Measurements from ENCODE around the gene PCIF1.

The PCIF1 gene

GRCh38 chr20:45963059-45964005 is 28.8 kb downstream of the PCIF1 start:
- no peak overlapping the region for H3K27ac ChIP-seq (ENCODE audit: low read length)
- H3K9me3 ChIP-seq (ENCODE audit: control insufficient read depth in 2 of 2, low read length in 2 of 2) = peaks cover 0 to 4% of the 10 kb centered on the region in 2 donors
- H3K9ac ChIP-seq (ENCODE audit: low read length in 2 of 2) = no peak overlapping the region
- no peaks in the 10 kb centered on the region for H3K4me1 ChIP-seq (ENCODE audit: control insufficient read depth, insufficient read depth, low read length)
- peaks cover 72 to 75% of the 10 kb centered on the region in 2 donors for H3K36me3 ChIP-seq (ENCODE audit: control insufficient read depth in 2 of 2, insufficient read depth in 2 of 2, low read length in 2 of 2)
- no peak overlapping the region for H3K4me3 ChIP-seq (ENCODE audit: low read length in 2 of 2)
- no peaks in the 10 kb centered on the region for H3K27me3 ChIP-seq (ENCODE audit: control insufficient read depth in 1 of 2, insufficient read depth in 2 of 2, low read length in 2 of 2)

- no peak overlapping the region for H3K27ac ChIP-seq (ENCODE audit: low read length)
- no peaks in the 10 kb centered on the region for H3K4me1 ChIP-seq (ENCODE audit: control insufficient read depth, insufficient read depth, low read length)
- no peak overlapping the region for H3K9ac ChIP-seq (ENCODE audit: low read length in 2 of 2)
- no peak overlapping the region for H3K4me3 ChIP-seq (ENCODE audit: low read length in 2 of 2)
- peaks cover 68 to 71% of the 10 kb centered on the region in 2 donors for H3K36me3 ChIP-seq (ENCODE audit: control insufficient read depth in 2 of 2, insufficient read depth in 2 of 2, low read length in 2 of 2)
- peaks cover 0 to 4% of the 10 kb centered on the region in 2 donors for H3K9me3 ChIP-seq (ENCODE audit: control insufficient read depth in 2 of 2, low read length in 2 of 2)
- no peaks in the 10 kb centered on the region for H3K27me3 ChIP-seq (ENCODE audit: control insufficient read depth in 1 of 2, insufficient read depth in 2 of 2, low read length in 2 of 2)
Observed at GRCh38 chr20:45964006-45964400, 29.5 kb downstream of the PCIF1 start.

DNA sequence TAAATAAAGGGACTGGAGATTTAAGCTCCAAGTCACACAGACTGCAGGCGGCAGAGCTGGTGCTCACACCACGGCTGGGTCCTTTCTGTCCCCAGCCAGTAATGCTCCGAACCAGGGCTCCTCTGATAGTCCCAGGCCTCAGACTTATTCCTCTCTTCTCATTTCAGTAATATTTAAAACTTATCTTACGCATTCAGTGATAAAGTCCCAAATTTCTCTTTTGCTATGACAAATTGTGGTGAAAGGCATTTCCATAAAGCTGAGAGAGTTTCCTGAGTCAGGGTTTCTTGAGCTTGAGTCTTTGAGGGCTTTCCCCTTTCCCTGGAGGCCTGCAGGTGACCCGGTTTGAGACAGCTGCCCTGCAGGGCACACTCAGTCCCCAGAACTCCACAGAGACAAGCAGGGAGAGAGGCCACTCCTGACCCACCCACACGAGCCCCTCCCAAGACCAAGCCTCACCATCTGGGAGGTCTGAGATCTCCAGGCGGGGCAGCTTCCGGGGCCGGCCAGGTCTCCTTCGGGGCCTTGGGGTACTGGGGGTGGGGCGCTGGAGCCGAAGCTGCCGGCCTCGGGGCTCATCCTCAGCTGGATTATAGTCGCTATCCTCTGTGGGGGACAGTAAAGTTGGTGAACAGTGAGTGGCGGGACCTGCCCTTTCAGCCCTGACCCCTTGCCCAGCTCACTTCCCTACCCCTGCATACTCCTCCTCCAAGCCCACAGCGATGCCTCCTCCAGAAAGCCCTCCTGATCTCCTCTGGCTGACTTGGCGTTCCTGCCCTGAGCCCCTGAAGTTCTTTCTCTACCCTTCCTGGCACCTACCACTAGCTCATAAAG is 30.9 kb downstream of the PCIF1 start:
- H3K9ac ChIP-seq (ENCODE audit: low read length in 2 of 2) = no peak overlapping the region
- H3K27ac ChIP-seq (ENCODE audit: low read length) = no peak overlapping the region
- peaks cover 9% of the 10 kb centered on the region for H3K4me1 ChIP-seq (ENCODE audit: control insufficient read depth, insufficient read depth, low read length)
- peaks cover 57 to 58% of the 10 kb centered on the region in 2 donors for H3K36me3 ChIP-seq (ENCODE audit: control insufficient read depth in 2 of 2, insufficient read depth in 2 of 2, low read length in 2 of 2)
- no peaks in the 10 kb centered on the region for H3K27me3 ChIP-seq (ENCODE audit: control insufficient read depth in 1 of 2, insufficient read depth in 2 of 2, low read length in 2 of 2)
- no peak overlapping the region for H3K4me3 ChIP-seq (ENCODE audit: low read length in 2 of 2)
- H3K9me3 ChIP-seq (ENCODE audit: control insufficient read depth in 2 of 2, low read length in 2 of 2) = no peaks in the 10 kb centered on the region

- no peak overlapping the region for H3K4me3 ChIP-seq (ENCODE audit: low read length in 2 of 2)
- H3K27me3 ChIP-seq (ENCODE audit: control insufficient read depth in 1 of 2, insufficient read depth in 2 of 2, low read length in 2 of 2) = no peaks in the 10 kb centered on the region
- no peak overlapping the region for H3K27ac ChIP-seq (ENCODE audit: low read length)
- no peaks in the 10 kb centered on the region for H3K9me3 ChIP-seq (ENCODE audit: control insufficient read depth in 2 of 2, low read length in 2 of 2)
- peaks cover 21% of the 10 kb centered on the region for H3K4me1 ChIP-seq (ENCODE audit: control insufficient read depth, insufficient read depth, low read length)
- peaks cover 37 to 41% of the 10 kb centered on the region in 2 donors for H3K36me3 ChIP-seq (ENCODE audit: control insufficient read depth in 2 of 2, insufficient read depth in 2 of 2, low read length in 2 of 2)
- H3K9ac ChIP-seq (ENCODE audit: low read length in 2 of 2) = no peak overlapping the region
Observed at GRCh38 chr20:45967551-45968080, 33.1 kb downstream of the PCIF1 start.

DNA sequence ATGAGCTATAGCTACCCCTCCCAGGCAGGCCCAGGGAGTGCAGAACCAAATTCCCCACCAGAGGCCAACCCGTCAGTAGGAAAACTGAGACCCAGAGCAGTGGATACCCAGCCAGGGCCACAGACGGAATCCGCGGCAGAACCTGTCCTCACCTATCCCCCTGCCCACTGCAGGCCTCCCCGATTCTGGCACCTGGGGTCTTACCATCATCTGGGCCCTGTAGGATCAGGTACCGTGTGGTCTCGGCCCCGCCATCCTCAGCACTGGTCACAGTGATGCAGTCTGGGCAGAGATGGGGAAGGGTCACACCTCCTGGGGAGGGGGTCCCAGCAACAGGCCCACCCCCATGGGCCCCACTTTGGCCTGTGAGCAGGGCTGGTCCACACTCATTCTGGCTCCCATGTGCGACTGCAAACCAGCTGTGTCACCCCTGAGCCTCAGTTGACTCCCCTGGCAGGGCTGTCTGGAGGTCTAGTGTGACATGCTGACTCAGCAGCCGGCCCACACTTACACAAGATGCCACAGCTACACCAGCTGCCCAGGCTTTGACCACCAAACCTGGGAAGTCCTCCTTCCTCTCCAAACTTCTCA is 33.7 kb downstream of the PCIF1 start:
- peaks cover 24% of the 10 kb centered on the region for H3K4me1 ChIP-seq (ENCODE audit: control insufficient read depth, insufficient read depth, low read length)
- H3K27ac ChIP-seq (ENCODE audit: low read length) = no peak overlapping the region
- peaks cover 35 to 38% of the 10 kb centered on the region in 2 donors for H3K36me3 ChIP-seq (ENCODE audit: control insufficient read depth in 2 of 2, insufficient read depth in 2 of 2, low read length in 2 of 2)
- no peaks in the 10 kb centered on the region for H3K9me3 ChIP-seq (ENCODE audit: control insufficient read depth in 2 of 2, low read length in 2 of 2)
- H3K9ac ChIP-seq (ENCODE audit: low read length in 2 of 2) = no peak overlapping the region
- H3K4me3 ChIP-seq (ENCODE audit: low read length in 2 of 2) = no peak overlapping the region
- no peaks in the 10 kb centered on the region for H3K27me3 ChIP-seq (ENCODE audit: control insufficient read depth in 1 of 2, insufficient read depth in 2 of 2, low read length in 2 of 2)

- H3K27ac ChIP-seq (ENCODE audit: low read length) = no peak overlapping the region
- peaks cover 26 to 31% of the 10 kb centered on the region in 2 donors for H3K36me3 ChIP-seq (ENCODE audit: control insufficient read depth in 2 of 2, insufficient read depth in 2 of 2, low read length in 2 of 2)
- H3K9ac ChIP-seq (ENCODE audit: low read length in 2 of 2) = no peak overlapping the region
- H3K4me1 ChIP-seq (ENCODE audit: control insufficient read depth, insufficient read depth, low read length) = peaks cover 24% of the 10 kb centered on the region
- H3K27me3 ChIP-seq (ENCODE audit: control insufficient read depth in 1 of 2, insufficient read depth in 2 of 2, low read length in 2 of 2) = no peaks in the 10 kb centered on the region
- no peaks in the 10 kb centered on the region for H3K9me3 ChIP-seq (ENCODE audit: control insufficient read depth in 2 of 2, low read length in 2 of 2)
- H3K4me3 ChIP-seq (ENCODE audit: low read length in 2 of 2) = no peak overlapping the region
Observed at GRCh38 chr20:45968801-45969711, 34.6 kb downstream of the PCIF1 start.

- Histone ChIP-seq H3K36me3 (ENCODE audit: control insufficient read depth in 2 of 2, insufficient read depth in 2 of 2, low read length in 2 of 2) (peaks cover 21 to 26% of the 10 kb centered on the region in 2 donors), H3K4me3 (ENCODE audit: low read length in 2 of 2) (peak overlapping the region; percentile 98), H3K9ac (ENCODE audit: low read length in 2 of 2) (peak overlapping the region; percentile 100), H3K4me1 (ENCODE audit: control insufficient read depth, insufficient read depth, low read length) (peaks cover 24% of the 10 kb centered on the region), H3K9me3 (ENCODE audit: control insufficient read depth in 2 of 2, low read length in 2 of 2) (no peaks in the 10 kb centered on the region), H3K27ac (ENCODE audit: low read length) (peak overlapping the region; percentile 100), H3K27me3 (ENCODE audit: control insufficient read depth in 1 of 2, insufficient read depth in 2 of 2, low read length in 2 of 2) (no peaks in the 10 kb centered on the region)
Observed at GRCh38 chr20:45969712-45970634, 35.5 kb downstream of the PCIF1 start.

DNA sequence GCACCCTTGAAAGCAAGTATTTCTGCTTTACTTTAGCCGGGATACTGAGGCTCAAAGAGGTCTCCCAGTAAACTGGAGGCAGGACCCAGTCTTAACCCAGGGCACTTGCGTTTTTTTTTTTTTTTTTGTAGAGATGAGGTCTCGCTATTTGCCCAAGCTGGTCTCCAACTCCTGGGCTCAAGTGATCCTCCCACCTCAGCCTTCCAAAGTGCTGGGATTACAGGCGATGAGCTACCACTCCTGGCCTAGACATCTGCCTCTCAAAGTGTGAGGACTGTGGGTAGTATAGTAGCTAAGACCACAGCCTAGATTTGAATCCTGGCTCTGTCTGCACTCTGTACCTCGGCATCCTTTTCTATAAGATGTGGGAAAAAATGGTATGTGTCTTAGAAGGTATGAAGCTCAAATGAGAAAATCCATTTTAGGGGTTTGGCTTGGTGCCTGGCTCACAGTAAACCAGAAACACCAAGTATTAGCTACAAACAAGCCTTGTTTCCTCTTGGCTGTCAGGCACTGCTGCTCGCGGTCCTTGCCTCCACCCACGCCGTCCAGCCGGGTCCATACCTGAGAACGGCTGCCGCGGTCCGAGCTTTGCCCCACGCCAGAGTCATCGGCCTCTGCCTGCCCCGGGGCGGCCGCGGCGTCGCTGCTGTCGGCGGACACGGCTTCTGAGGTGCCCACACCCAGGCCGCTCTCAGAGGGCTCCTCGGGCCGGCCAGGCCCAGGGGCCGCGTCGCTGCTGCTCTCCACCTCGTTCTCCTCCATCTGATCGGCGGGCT is 36.4 kb downstream of the PCIF1 start:
- Histone ChIP-seq H3K9ac (ENCODE audit: low read length in 2 of 2) (peak overlapping the region; percentile 100), H3K27me3 (ENCODE audit: control insufficient read depth in 1 of 2, insufficient read depth in 2 of 2, low read length in 2 of 2) (no peaks in the 10 kb centered on the region)

DNA sequence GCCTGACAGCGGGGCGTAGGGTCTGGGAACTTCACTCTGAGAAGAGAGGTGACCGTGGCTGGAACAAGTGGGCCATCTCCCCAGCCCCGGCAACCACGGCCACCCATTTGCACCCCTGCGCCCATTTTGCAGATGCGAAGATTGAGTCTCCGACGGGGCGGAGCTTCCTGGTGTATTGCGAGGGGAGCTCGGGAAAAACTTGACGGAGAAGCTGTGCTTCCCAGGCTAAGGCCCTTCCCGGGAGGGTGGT is 36.9 kb downstream of the PCIF1 start:
- Histone ChIP-seq H3K4me1 (ENCODE audit: control insufficient read depth, insufficient read depth, low read length) (peaks cover 24% of the 10 kb centered on the region), H3K27me3 (ENCODE audit: control insufficient read depth in 1 of 2, insufficient read depth in 2 of 2, low read length in 2 of 2) (no peaks in the 10 kb centered on the region), H3K4me3 (ENCODE audit: low read length in 2 of 2) (peak overlapping the region; percentile 98)

More for the DNA sequence above, 36.4 kb downstream of the PCIF1 start:
- Histone ChIP-seq H3K9me3 (ENCODE audit: control insufficient read depth in 2 of 2, low read length in 2 of 2) (no peaks in the 10 kb centered on the region), H3K27ac (ENCODE audit: low read length) (peak overlapping the region; percentile 100), H3K4me3 (ENCODE audit: low read length in 2 of 2) (peak overlapping the region; percentile 98), H3K36me3 (ENCODE audit: control insufficient read depth in 2 of 2, insufficient read depth in 2 of 2, low read length in 2 of 2) (peaks cover 21% of the 10 kb centered on the region in 2 donors), H3K4me1 (ENCODE audit: control insufficient read depth, insufficient read depth, low read length) (peaks cover 24% of the 10 kb centered on the region)

More for the DNA sequence above, 36.9 kb downstream of the PCIF1 start:
- peak overlapping the region; percentile 100 for H3K9ac ChIP-seq (ENCODE audit: low read length in 2 of 2)
- peaks cover 19% of the 10 kb centered on the region in 2 donors for H3K36me3 ChIP-seq (ENCODE audit: control insufficient read depth in 2 of 2, insufficient read depth in 2 of 2, low read length in 2 of 2)
- peak overlapping the region; percentile 100 for H3K27ac ChIP-seq (ENCODE audit: low read length)
- H3K9me3 ChIP-seq (ENCODE audit: control insufficient read depth in 2 of 2, low read length in 2 of 2) = no peaks in the 10 kb centered on the region

Measured in stomach smooth muscle (tissue), 2 donors.